Breast epithelium (tissue), 4 donors: ENCODE data around the gene ARMC9. TPM values are rescaled to one million over a fixed set of nuclear protein-coding genes. Genes with fewer than 3 reads are reported as not detected.

Experiments used
- DNase-seq, 2 donors: peaks; one replicate each; pipeline ENCODE4 v3.0.0-alpha.2; 2019; ENCODE audit warnings: low spot score in 2 of 2
- H3K27ac ChIP-seq, 2 donors: fragments of 200-600 bp; sonication (generic) in 1 of 2; one replicate each; pipeline ENCODE4 v1.5.1; 2016 to 2019; ENCODE audit warnings: mild to moderate bottlenecking in 1 of 2
- H3K27me3 ChIP-seq, 2 donors: fragments of 200-600 bp; sonication (generic) in 1 of 2; one replicate each; pipeline versions ENCODE4 v1.5.1 to v1.6.0; 2017 to 2019; ENCODE audit warnings: control low read depth in 1 of 2, mild to moderate bottlenecking in 1 of 2
- H3K36me3 ChIP-seq: fragments of 200-600 bp; one replicate; pipeline ENCODE4 v1.5.1; 2019
- H3K4me1 ChIP-seq, 2 donors: fragments of 200-600 bp; sonication (generic); one replicate each; pipeline ENCODE4 v1.5.1; 2016 to 2019; ENCODE audit warnings: control low read depth in 1 of 2
- H3K4me3 ChIP-seq, 3 donors: fragments of 200-600 bp; sonication (generic); 1 replicate in 2 of 3; 2 replicates in 1 of 3; pipeline ENCODE4 v1.5.1; 2016 to 2019; ENCODE audit warnings: mild to moderate bottlenecking in 3 of 3, moderate library complexity in 2 of 3
- H3K9me3 ChIP-seq, 2 donors: fragments of 200-600 bp; sonication (generic) in 1 of 2; one replicate each; pipeline ENCODE4 v1.5.1; 2016 to 2019; ENCODE audit warnings: control low read depth in 1 of 2
- CTCF ChIP-seq, 3 donors: fragments of 450-650 bp; IDR thresholded peaks; one replicate each; pipeline ENCODE4 v1.5.1; 2016 to 2017; ENCODE audit warnings: antibody characterized with exemption in 3 of 3, mild to moderate bottlenecking in 3 of 3, moderate library complexity in 3 of 3
- POLR2A ChIP-seq: fragments of 450-650 bp; IDR thresholded peaks from one replicate; pipeline ENCODE4 v1.6.1; 2016; ENCODE audit warnings: antibody characterized with exemption, mild to moderate bottlenecking, moderate library complexity
- POLR2AphosphoS5 ChIP-seq, 3 donors: sonication (generic); formaldehyde crosslinking; IDR thresholded peaks; one replicate each; pipeline ENCODE4 v1.6.1; 2017; ENCODE audit warnings: antibody characterized with exemption in 3 of 3
- intact Hi-C: fragments of 100-400 bp; cut with DNase I; formaldehyde crosslinking; loops from one replicate; pipeline ENCODE4 v1.15.1; 2023; ENCODE audit warnings: low total_unique reads
- total RNA-seq, 3 donors: library from RNA; depleted of rRNA; stranded (reverse); fragments of >200 nt; gene quantifications; one replicate each; pipeline ENCODE4 v1.1.0, GENCODE V29; 2016

ARMC9 gene
- total RNA-seq, 3 donors from 2014 or later, result 4.0 to 20.8 (median 18.0) TPM

GRCh38 chr2:231378026-231378722 is 179.7 kb downstream of the ARMC9 start:
- TF ChIP-seq CTCF (IDR thresholded peaks at IDR 0.05) (no peak), POLR2A (no peak), POLR2AphosphoS5 (IDR thresholded peaks at IDR 0.05) (no peak)
- DNase-seq, result peak in 1 of 2 donors; percentile 32
- H3K27ac ChIP-seq, result no peak overlapping the region
- intact Hi-C loops, result no loop called here
- no peaks in the 10 kb centered on the region for H3K4me1 ChIP-seq
- no peaks in the 10 kb centered on the region for H3K9me3 ChIP-seq
- no peaks in the 10 kb centered on the region for H3K27me3 ChIP-seq
- H3K4me3 ChIP-seq, result no peak overlapping the region
- H3K36me3 ChIP-seq, result no peaks in the 10 kb centered on the region

GRCh38 chr2:231379266-231380215 is 181.1 kb downstream of the ARMC9 start:
- intact Hi-C loops, result no loop called here
- Histone ChIP-seq H3K27me3 (no peaks in the 10 kb centered on the region), H3K36me3 (no peaks in the 10 kb centered on the region), H3K4me1 (no peaks in the 10 kb centered on the region), H3K4me3 (no peak overlapping the region), H3K27ac (no peak overlapping the region), H3K9me3 (no peaks in the 10 kb centered on the region)
- TF ChIP-seq POLR2A (no peak), CTCF (IDR thresholded peaks at IDR 0.05) (no peak), POLR2AphosphoS5 (IDR thresholded peaks at IDR 0.05) (no peak)
- no peak for DNase-seq

GRCh38 chr2:231380307-231380706 is 181.9 kb downstream of the ARMC9 start:
- intact Hi-C loops, result no loop called here
- H3K36me3 ChIP-seq, result no peaks in the 10 kb centered on the region
- H3K4me3 ChIP-seq, result no peak overlapping the region
- H3K9me3 ChIP-seq, result no peaks in the 10 kb centered on the region
- no peak for TF ChIP-seq CTCF (IDR thresholded peaks at IDR 0.05)
- TF ChIP-seq POLR2A, result no peak
- no peak overlapping the region for H3K27ac ChIP-seq
- DNase-seq, result no peak
- H3K27me3 ChIP-seq, result no peaks in the 10 kb centered on the region
- no peaks in the 10 kb centered on the region for H3K4me1 ChIP-seq

GRCh38 chr2:231380991-231381847 is 182.8 kb downstream of the ARMC9 start:
- H3K4me3 ChIP-seq, result no peak overlapping the region

More at GRCh38 chr2:231380991-231381847, 182.8 kb downstream of the ARMC9 start:
- H3K27ac ChIP-seq, result no peak overlapping the region
- H3K4me1 ChIP-seq, result no peaks in the 10 kb centered on the region
- intact Hi-C loops, result no loop called here
- H3K9me3 ChIP-seq, result no peaks in the 10 kb centered on the region
- TF ChIP-seq POLR2AphosphoS5 (IDR thresholded peaks at IDR 0.05) (no peak), POLR2A (no peak), CTCF (IDR thresholded peaks at IDR 0.05) (no peak)
- DNase-seq, result no peak
- H3K27me3 ChIP-seq, result no peaks in the 10 kb centered on the region
- no peaks in the 10 kb centered on the region for H3K36me3 ChIP-seq
